HPDE6-E6E7 (cell line): ENCODE measurements around the gene PHPT1.
A peak's percentile ranks its signal among the peaks of the same experiment; 100 is the strongest.

Experiments
- DNase-seq: peaks from one replicate; pipeline ENCODE4 v3.0.0; 2011; ENCODE audit warnings: missing footprints; ENCODE audit errors: extremely low spot score

PHPT1 gene

DNA sequence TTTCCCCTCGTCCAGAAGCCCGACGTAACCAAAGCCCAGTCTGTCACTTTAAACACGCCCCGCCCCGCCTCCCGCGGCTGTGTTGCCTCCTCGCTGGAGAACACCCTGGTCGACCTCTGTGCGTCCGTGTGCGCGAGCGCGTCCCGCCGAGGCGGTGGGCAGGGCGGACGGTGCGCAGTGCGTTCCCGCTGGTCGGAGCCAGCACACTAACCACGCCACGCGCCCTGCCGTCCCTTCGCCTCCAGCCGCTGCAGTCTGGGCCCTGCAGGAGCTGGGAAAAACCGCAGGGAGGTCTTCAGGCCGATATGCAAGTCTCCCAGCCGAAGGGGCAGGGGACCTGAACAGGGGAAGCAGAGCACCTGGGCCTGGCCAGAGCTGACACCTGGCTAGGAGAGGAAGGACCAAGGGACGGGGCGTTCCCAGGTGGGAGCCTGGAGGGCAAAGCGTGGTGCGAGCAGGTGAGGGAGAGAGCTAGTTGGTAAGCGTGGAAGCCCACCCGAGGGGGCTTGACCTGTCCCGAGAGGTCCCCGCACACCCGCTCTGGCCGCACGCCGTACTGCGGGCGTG lies 1.3 kb upstream of the PHPT1 start:
- peak; percentile 67 for DNase-seq

DNA sequence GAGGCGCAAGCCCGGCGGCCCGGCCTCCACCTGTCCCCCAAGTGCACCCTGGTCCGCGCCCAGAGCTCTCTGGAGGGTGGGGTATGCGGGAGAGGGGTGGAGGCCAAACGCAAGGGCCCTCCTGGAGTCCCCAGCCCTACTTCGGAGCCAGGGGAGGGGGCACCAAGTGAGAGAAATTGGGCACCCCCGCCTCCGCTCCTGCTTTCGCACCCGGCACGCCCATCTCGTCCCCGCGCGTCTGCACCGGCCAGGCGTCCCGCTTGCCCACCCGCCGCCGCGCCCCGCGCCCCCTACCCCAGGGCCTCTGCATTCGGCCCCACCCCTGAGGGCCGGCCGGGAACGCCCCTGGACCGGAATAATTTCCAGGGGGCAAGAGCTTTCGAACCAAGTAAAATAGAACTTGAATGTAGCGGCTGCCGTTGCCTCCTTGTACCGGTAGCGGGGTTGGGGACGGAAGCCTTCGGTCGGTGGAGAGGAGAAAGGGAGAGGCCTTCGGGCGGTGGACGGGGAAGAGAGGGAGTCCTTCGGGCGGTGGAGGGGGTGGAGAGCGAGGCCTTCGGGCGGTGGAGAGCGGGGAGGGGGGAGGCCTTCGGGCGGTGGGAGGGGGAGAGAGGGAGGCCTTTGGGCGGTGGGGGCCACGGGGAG lies 694 bp upstream of the PHPT1 start:
- peak; percentile 23 for DNase-seq

- no peak for DNase-seq
Measured at GRCh38 chr9:136849960-136850865, 1.0 kb downstream of the PHPT1 start.

- DNase-seq: no peak
Measured at GRCh38 chr9:136850866-136851775, 1.9 kb downstream of the PHPT1 start.

DNA sequence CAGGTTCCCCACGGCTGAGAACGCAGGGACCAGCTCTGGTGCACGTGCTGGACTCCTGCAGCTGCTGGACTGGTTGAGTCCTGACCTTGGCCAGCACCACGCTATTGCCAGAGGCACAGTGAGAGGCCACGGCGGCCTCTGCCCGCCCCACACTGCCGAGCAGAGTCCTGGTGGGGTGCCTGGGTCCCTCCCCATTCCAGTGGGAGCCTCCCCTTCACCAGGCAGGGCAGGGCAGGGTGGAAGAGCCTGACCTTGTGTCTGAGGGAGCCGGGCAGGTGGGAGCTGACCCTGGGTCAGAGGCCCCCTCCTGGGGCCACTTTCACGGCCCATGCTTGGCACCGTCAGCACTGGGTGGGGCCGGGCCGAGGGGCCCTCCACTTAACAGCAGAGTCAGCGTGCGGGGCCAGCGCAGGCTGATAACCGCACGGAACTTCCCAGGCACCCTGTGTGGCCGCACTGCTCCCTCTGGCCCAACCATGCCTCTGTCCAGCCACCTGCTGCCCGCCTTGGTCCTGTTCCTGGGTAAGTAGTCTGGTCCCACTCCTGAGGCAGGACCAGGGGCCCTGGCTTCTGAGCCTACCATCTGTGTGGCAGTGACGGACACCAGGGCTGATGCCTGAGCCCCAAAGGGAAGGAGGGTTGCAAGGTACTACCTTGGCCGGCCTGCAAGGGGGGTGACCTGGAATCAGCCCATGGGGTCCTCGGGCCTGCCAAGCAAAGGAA lies 2.9 kb downstream of the PHPT1 start, which contains the start of gene MAMDC4:
TSS of gene MAMDC4 (plus strand) at position 406 of the 723 bp plus-strand sequence. CDS start at position 477, 71 bp downstream.
- DNase-seq: no peak

DNA sequence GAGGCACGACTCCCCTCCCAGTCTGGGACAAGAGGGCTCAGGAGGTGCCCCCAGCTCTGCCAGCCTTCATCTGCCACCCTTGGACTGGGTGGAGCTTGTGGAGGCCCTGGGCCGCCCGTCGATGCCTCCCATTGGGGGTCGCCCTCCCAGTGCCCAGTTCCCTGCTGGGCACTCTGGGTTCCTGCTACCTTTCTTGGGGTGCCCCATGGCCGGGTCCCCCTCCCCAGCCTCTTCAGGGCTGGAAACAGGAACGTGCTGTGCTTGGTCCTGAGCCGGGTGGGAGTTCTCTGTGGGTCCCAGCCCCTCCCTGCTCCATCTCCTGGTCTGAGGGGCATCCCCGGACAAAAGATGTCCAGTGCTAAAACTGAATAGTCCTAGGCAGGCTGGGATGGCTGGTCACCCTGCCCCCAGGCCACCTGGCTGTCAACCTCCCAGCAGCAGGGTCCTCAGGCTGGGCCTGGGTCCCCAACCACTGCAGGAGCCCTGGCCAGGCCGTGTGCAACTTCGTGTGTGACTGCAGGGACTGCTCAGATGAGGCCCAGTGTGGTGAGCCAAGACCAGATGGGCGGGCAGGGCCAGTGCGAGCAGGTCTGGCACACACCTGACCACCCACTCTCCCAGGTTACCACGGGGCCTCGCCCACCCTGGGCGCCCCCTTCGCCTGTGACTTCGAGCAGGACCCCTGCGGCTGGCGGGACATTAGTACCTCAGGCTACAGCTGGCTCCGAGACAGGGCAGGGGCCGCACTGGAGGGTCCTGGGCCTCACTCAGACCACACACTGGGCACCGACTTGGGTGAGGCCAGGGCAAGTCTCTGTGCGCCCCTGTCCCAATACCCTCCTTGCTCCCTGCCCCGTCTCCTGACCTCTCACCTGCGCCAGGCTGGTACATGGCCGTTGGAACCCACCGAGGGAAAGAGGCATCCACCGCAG lies 3.7 kb downstream of the PHPT1 start:
- no peak for DNase-seq

GRCh38 chr9:136853596-136854112 lies 4.4 kb downstream of the PHPT1 start:
- DNase-seq: no peak

- no peak for DNase-seq
Measured at GRCh38 chr9:136854113-136854841, 5.1 kb downstream of the PHPT1 start.

DNA sequence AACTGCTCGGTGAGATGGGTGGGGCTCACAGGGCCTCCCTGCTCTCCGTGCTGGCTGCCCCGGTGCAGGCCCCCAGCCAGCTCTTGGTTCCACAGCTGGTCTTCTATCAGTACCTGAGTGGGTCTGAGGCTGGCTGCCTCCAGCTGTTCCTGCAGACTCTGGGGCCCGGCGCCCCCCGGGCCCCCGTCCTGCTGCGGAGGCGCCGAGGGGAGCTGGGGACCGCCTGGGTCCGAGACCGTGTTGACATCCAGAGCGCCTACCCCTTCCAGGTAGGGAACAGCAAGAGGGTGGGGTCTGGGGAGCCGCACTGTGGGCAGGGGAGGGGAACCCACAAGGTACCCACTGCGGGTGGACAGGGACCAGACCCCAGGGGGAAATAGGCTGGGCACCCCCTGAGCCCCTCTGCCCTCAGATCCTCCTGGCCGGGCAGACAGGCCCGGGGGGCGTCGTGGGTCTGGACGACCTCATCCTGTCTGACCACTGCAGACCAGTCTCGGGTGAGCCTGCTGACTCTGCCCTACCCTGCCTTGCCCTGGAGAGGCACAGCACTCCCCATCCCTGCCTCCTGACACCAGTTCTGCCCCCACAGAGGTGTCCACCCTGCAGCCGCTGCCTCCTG lies 5.7 kb downstream of the PHPT1 start:
- DNase-seq: no peak

DNA sequence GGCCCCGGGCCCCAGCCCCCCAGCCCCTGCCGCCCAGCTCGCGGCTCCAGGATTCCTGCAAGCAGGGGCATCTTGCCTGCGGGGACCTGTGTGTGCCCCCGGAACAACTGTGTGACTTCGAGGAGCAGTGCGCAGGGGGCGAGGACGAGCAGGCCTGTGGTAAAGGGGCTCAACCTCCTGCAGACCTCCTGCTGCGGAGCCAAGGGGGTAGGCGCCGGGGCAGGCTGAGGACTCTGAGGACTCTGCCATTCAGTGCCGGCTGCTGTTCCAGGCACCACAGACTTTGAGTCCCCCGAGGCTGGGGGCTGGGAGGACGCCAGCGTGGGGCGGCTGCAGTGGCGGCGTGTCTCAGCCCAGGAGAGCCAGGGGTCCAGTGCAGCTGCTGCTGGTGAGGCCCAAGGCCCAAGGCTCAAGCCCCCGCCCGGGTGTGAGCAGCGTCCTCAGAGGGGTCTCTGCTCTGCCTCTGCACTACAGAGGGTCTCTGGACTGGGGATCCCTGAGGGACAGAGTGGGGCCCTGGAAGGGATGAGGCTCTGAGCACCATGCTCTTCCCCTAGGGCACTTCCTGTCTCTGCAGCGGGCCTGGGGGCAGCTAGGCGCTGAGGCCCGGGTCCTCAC lies 6.4 kb downstream of the PHPT1 start:
- DNase-seq: no peak

GRCh38 chr9:136856079-136856476 lies 6.9 kb downstream of the PHPT1 start:
- DNase-seq: no peak

DNA sequence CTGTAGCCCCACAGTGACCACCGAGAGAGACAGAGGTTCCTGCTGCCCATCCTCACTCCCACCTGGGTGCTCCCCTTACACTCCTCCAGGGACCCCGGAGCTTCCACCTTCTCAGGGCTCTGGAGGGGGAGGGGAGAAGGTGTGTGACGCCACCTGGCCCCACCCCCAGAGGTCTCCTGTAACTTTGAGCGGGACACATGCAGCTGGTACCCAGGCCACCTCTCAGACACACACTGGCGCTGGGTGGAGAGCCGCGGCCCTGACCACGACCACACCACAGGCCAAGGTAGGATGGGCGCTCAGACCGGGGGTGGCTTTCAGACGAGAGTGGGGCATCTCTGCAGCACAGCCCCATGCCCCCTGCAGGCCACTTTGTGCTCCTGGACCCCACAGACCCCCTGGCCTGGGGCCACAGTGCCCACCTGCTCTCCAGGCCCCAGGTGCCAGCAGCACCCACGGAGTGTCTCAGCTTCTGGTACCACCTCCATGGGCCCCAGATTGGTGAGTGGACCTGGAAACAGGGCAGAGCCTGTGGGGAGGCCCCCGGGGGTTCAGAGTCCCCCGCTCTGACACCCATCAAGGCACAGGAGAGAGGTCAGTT lies 7.4 kb downstream of the PHPT1 start:
- no peak for DNase-seq

GRCh38 chr9:136857166-136857565 lies 8.0 kb downstream of the PHPT1 start:
- no peak for DNase-seq

DNA sequence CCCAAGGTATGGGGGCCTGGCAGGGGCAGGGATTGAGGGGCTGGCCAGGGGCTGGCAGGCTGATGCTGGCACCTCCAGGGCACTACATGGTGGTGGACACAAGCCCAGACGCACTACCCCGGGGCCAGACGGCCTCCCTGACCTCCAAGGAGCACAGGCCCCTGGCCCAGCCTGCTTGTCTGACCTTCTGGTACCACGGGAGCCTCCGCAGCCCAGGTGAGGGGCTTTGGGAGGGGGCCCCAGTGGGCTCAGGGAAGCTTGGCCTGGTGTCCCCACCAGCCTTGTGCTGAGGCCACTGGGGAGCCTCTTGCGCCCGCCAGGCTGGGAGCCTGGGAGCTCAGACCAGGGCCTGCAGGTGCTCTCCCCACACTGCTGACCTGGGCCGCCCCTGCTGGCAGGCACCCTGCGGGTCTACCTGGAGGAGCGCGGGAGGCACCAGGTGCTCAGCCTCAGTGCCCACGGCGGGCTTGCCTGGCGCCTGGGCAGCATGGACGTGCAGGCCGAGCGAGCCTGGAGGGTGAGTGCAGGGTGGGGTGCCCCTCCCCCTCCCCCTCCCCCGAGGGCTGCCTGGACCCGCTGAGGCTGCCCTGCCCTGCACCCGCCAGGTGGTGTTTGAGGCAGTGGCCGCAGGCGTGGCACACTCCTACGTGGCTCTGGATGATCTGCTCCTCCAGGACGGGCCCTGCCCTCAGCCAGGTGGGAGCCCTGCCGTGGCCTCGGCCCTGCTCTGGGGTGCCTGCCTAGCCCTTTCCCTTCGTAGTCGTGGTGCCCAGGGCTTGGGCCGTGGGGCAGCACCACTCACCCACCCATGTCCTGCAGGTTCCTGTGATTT lies 8.6 kb downstream of the PHPT1 start:
- DNase-seq: no peak

- DNase-seq: no peak
Measured at GRCh38 chr9:136858452-136858843, 9.2 kb downstream of the PHPT1 start.

DNA sequence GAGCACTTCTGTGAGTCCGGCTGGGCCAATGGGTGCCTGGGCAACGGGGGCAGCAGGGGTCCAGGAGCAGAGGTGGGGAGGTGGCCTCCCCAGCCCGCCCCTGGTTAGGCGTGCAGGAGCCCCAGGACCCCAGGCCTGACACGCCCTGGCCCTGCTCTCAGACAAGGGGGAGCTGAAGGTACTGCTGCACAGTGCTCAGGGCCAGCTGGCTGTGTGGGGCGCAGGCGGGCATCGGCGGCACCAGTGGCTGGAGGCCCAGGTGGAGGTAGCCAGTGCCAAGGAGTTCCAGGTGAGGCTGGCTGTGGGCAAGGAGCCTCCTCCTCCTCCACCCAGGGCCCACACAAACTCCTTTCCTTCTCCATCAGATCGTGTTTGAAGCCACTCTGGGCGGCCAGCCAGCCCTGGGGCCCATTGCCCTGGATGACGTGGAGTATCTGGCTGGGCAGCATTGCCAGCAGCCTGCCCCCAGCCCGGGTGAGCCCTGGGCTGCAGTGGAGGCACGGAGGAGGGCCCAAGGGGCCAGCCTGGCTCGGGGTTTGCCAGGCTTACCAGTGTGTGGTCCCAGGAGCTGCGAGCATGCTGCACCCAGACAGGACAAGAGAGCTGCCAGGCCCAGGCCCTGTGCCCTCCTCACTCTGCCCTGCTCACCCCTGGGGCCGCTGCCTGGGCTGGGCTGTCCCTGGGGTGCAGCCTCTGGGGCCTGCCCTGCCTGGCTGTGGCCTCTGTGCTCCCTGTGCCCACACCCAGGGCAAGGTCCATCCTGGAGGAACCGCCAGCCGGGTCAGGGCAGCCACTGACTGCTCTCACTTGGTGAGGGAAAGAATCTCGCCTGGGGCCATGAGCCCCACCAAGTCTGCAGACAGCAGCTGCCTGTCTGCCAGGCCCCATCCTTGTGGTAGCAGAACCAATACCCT lies 9.9 kb downstream of the PHPT1 start:
- peak; percentile 26 for DNase-seq
